ENCODE results near the gene CACNA2D4. TPM values are rescaled to one million over a fixed set of nuclear protein-coding genes. Genes with fewer than 3 reads are reported as not detected.

CACNA2D4 gene
- 1 to 10 TPM in 7 of 9 donors, under 1 TPM in 2; 0.54 to 9.1 (median 3.1) TPM for total RNA-seq
- 1 to 10 TPM; 1.4 to 4.4 (median 3.1) TPM for polyA plus RNA-seq
- long read RNA-seq, donor 1 = 0 reads
- long read RNA-seq, donor 2, partial matches to known transcripts = 0 of 1 reads
- long read RNA-seq, donor 2, other reads (novel, unspliced or antisense) = 0 of 1 reads
- long read RNA-seq, donor 3 = 0 reads
- long read RNA-seq, donor 4, partial matches to known transcripts = 1 of 3 reads
- long read RNA-seq, donor 4, other reads (novel, unspliced or antisense) = 1 of 3 reads
- long read RNA-seq, donor 5, partial matches to known transcripts = 0 of 2 reads
- long read RNA-seq, donor 5, other reads (novel, unspliced or antisense) = 0 of 2 reads
- long read RNA-seq, donor 6, partial matches to known transcripts = 1 of 2 reads
- long read RNA-seq, donor 6, other reads (novel, unspliced or antisense) = 1 of 2 reads
- long read RNA-seq, donor 7, partial matches to known transcripts = 0 of 1 reads
- long read RNA-seq, donor 7, other reads (novel, unspliced or antisense) = 0 of 1 reads
- long read RNA-seq, donor 8 = 0 reads
- long read RNA-seq, donor 9 = 0 reads
- long read RNA-seq, donor 10 = 0 reads

DNA sequence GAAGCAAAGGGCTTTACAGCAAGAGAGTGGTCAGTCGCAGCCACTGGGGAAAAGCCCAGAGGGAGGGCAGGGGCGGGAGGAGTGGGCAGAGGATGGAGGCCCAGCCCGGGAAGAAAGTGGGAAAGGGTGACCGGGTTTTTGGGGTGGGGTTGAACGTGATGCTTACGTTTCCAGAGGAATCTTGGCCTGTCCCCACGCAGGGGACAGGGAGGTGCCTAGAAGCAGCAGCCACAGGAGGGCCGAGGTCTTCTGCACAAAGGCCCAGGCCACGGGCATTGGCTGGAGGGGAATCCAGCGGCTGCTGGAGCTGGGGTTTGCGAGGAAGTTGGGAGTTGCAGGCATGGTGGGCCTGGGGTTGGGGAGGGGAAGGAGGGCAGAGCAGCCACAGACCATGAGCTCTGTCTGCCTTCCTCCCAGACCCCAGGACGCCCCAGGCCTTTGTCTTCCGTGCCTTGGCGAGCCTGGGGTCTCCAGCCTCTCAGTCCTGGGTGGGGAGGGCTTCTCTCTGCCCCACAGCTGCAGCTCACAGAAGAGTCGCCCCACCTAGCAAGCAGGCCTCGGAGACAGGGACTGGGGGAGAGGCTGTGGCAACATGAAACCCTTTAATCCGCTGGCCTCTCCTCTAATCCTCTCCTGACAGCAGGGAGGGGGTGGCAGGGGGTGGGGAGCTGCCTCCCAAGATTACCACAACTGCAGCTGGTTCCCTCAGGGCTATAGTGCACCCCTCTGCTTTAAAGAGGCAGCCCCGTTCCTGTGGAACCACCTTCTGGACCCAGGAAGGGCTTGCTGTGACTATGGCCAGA, at the start of gene CACNA2D4:
Gene CACNA2D4 (minus strand): TSS at position 572 of the 803 bp plus-strand sequence. CDS start 179 bp downstream, at position 393.
- 53 to 75% (median 65%) methylated on average over 11 to 18 of the region's 18 CpGs for WGBS, 4 donors

DNA sequence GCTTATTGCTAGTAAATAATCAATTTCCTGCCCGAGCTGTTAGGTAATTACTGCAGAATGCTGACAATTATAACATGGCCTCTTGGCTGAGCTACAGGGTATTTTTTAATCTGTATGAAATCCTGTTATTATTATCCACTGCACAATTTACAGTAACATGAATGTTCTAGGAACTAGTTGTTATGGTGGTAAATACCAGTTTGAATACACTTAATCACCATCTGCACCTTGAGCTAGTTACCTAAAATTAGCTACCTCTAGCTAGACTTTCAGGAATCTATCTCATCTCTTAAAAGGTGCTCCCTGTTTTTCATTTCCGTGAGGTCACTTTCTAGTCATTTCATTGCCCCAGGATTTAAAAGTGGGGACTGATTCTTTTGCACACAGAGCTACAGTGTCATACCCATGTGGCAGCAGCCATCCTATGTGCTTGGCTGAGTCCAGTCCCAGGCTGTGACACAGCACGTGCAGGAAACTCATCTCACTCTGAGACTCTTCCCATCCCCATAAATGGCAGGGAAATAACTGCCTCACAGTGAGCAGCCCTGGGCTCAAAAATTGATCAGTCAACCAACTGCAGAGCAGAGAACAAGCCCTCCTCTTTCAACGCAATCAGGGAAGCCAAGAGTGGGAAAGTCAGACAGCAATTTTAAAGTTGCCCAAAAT, 48.2 kb upstream of the CACNA2D4 start:
- intact Hi-C loops (cut with DNase I) = no loop called here
- TF ChIP-seq POLR2A (IDR thresholded peaks at IDR 0.05) (no peak), CTCF (IDR thresholded peaks at IDR 0.05) (no peak)
- H3K27ac ChIP-seq = no peak overlapping the region

More for the DNA sequence above, at the start of gene CACNA2D4:
- H3K4me1 ChIP-seq (replicated peaks in 1 of 2) = peaks cover 6% of the 10 kb centered on the region in 2 donors
- peak within 1 kb of the TSS in 1 of 4 donors; percentile 18 for H3K4me3 ChIP-seq
- no peaks in the 10 kb centered on the region for H3K27me3 ChIP-seq
- H3K9me3 ChIP-seq (replicated peaks in 1 of 3) = no peaks in the 10 kb centered on the region
- intact Hi-C loops (cut with DNase I) = no loop called here
- no peak for TF ChIP-seq POLR2A (IDR thresholded peaks at IDR 0.05)
- TF ChIP-seq CTCF (IDR thresholded peaks at IDR 0.05) = no peak
- peak within 1 kb of the TSS in 3 of 5 donors; percentile 51 to 75 (median 59) for H3K27ac ChIP-seq
- DNase-seq = peak in 5 of 7 donors; percentile 9 to 42 (median 12)
- H3K36me3 ChIP-seq (replicated peaks in 1 of 2) = no peaks in the 10 kb centered on the region

DNA sequence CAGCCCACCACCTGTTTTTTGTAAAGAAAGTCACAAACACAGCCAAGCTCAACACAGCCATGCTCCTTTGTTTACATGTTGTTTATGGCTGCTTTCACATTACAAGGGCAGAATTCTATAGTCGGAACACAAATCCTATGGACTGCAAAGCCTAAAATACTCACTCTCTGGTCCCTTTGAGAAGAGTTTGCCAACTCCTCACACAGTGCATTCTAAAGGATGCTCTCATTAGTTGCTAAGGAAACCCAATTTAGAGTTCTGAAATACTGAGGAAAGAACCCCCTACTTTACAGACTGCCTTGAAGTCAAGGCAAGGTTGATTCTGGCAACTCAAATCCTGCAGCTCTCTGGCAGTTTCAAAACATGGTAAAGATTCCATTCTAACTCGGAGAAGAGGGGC, 47.5 kb upstream of the CACNA2D4 start:
- intact Hi-C loops (cut with DNase I) = no loop called here
- Histone ChIP-seq H3K4me1 (replicated peaks in 1 of 2) (peaks cover 0 to 17% of the 10 kb centered on the region in 2 donors), H3K4me3 (no peak overlapping the region), H3K27me3 (no peaks in the 10 kb centered on the region), H3K27ac (no peak overlapping the region), H3K9me3 (replicated peaks in 1 of 3) (no peaks in the 10 kb centered on the region), H3K36me3 (replicated peaks in 1 of 2) (peaks cover 0 to 33% of the 10 kb centered on the region in 2 donors)
- no peak for TF ChIP-seq CTCF (IDR thresholded peaks at IDR 0.05)
- TF ChIP-seq POLR2A (IDR thresholded peaks at IDR 0.05) = no peak
- WGBS, 4 donors = 90 to 94% (median 92%) methylated on average over 2 of the region's 2 CpGs
- DNase-seq = no peak

More for the DNA sequence above, 48.2 kb upstream of the CACNA2D4 start:
- Histone ChIP-seq H3K4me1 (replicated peaks in 1 of 2) (peaks cover 0 to 17% of the 10 kb centered on the region in 2 donors), H3K36me3 (replicated peaks in 1 of 2) (peaks cover 0 to 33% of the 10 kb centered on the region in 2 donors), H3K9me3 (replicated peaks in 1 of 3) (no peaks in the 10 kb centered on the region), H3K27me3 (no peaks in the 10 kb centered on the region), H3K4me3 (no peak overlapping the region)
- 85 to 96% (median 89%) methylated on average over 4 of the region's 4 CpGs for WGBS, 4 donors
- no peak for DNase-seq

Measured in adrenal gland (tissue), 19 donors.